ENCODE data around the gene MSH3.
"Not testable (repeated sequence)": the region's sequence is repeated elsewhere in the genome, so short reads cannot be mapped to it uniquely, and the experiment has no call there.

MSH3 gene

GRCh38 chr5:80755626-80756025 lies 101.2 kb downstream of the MSH3 start:
- DNase-seq (ENCODE audit: low spot score): peak; percentile 89

DNA sequence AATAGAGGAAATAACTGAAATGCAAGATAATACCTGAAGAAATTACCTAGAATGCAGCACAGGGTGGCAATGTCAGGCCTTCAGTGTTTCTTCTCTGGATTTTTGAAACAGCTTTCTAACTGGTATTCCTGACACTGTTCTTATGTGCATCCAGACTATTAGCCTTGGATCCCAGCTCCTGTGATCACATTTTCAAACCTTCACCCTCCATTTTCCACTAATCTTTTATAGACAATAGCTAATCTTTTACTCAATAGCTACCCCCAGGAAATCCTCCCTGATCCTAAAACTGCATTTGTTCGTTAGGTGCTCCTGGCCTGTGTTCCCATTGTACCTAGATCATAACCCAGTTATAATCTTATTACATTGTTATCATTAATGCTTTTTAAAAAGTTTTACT lies 101.8 kb downstream of the MSH3 start:
- DNase-seq (ENCODE audit: low spot score): no peak

- peak; percentile 73 for DNase-seq (ENCODE audit: low spot score)
Observed at GRCh38 chr5:80757290-80757689, 102.8 kb downstream of the MSH3 start.

DNA sequence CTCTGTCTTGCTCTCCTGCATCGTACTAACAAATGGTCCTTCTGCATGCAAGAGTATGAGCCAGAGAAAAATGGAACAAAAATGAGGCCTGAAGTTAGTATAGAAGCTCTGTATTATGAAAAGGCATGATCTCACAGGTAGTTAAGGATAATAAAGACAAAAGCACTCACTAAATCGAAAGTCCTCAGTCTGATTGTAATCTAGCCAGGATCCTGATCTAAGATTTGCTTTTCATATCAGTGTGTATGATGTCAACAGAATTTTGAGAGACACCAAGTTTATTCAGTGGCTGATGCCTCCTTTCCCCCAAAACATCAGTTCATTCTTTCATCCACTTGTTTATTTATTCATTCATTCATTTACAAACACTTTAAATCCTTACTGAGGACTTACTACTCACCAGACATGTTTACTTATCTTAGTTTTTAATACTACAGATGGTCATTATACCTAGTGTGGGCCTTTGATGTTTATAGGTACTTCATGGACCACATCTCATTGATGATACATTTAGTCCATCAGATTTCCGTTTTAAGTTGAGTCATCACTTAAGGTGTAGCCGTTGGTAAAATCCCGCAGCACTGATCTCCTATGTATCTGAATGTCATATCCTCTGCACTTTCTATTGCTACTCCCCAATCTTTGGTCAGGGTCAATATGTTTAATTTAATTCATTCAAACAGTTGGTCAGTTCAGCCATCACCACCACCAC lies 105.6 kb downstream of the MSH3 start:
- DNase-seq (ENCODE audit: low spot score): peak; percentile 74

- DNase-seq (ENCODE audit: low spot score): no peak
Observed at GRCh38 chr5:80760680-80761079, 106.2 kb downstream of the MSH3 start.

- no peak for DNase-seq (ENCODE audit: low spot score)
Observed at GRCh38 chr5:80761176-80761575, 106.7 kb downstream of the MSH3 start.

DNA sequence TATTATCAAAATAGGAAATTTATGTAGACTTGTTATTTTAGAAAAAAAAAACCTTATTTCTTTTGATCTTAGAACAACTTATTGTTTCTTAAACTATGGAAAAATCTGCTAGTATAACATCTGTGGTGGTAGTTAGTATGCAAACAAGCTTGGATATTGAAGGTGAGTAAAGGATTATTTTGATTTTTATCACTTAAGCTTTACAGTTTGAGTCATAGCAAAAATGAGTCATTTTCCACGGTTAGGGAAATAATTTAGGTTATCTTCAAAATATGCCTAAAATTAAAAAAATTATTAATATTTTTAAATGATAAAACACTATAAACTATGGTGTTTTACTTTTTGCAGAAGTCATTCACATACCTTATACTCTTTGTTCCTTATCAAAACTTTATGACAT lies 107.5 kb downstream of the MSH3 start:
- DNase-seq (ENCODE audit: low spot score): peak; percentile 29

DNA sequence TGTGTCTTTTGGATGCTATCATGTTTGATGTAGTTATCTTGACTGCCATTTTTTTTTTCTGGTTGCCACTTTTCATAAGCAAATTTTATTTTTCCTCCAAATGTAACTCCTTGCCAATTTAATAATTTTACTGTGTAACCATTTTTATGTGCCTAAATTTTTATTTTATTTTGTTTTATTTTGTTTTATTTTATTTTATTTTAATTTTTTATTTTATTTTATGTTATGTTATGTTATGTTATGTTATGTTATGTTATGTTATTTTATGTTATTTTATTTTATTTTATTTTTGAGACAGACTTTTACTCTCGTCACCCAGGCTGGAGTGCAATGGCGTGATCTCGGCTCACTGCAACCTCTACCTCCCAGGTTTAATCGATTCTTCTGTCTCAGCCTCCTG lies 108.1 kb downstream of the MSH3 start:
- no peak for DNase-seq (ENCODE audit: low spot score)

DNA sequence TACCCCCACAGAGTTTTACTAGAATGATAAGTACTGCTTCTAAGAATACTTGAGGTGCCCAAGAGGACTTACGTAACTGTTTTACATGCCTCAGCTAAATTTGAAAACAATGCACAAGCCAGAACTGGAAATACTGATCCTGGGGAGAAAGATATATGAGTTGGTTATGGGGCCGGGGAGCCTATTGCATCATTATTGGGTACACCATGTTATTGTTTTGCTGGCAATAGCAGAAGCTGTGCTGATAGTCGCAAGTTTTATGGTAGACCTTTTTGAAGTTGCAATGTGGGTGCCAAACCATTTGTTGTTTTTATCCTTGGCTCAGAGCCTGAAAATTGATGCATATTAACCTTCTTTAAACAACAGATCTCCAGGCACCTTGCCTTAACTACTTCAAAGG lies 108.8 kb downstream of the MSH3 start:
- DNase-seq (ENCODE audit: low spot score): no peak

DNA sequence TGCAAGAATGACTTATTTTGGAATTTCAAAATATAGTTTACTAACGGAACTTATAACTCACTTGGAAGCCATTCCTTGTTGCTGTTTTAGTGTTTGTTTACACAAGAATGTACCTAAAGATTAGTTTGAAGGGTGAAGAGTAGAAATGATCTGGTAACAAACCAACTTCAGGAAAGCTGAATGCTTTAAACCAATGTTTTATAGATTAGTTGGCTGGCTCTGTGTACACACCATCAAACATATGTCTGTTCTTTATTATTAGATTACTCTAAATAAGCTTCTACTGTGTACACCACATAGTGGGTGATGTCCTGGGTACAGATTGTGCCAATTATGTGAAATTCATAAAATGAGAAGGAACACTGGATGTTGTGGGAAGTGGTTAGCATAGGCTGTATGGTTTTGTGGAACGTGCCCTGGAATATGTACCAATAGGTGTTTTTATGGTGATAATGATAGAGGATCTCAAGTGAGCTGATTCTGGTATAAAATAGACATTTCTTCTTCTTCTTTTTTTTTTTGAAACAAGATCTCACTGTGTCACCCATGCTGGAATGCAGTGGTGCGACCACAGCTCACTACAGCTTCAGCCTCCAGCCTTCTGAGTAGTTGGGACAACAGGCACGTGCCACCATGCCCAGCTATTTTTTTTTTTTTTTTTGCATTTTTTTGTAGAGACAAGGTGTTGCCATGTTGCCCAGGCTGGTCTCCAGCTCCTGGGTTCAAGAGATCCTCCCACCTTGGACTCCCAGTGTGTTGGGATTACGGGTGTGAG lies 109.6 kb downstream of the MSH3 start:
- DNase-seq (ENCODE audit: low spot score): no peak

DNA sequence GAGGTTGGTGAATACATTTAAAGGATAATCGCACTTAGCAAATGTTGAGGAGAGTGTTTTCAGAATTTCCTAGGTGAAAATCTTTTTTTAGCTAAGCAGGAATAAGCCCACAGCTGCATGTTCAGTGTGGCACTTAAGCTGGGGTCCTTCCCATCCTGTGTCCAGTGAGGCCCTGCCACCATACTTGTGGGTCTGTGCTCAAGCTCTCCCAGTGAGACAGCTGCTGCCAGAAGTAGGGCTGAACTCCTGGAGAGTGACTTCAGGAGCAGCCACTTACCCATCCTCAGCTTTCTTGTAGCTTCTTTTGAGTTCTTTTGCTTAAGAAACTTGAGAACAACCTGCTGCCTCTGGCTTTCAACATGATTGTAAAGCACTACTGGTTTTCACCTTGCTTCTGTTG lies 110.3 kb downstream of the MSH3 start:
- DNase-seq (ENCODE audit: low spot score): no peak

GRCh38 chr5:80777347-80778287 lies 123.2 kb downstream of the MSH3 start:
- no peak for DNase-seq (ENCODE audit: low spot score)

DNA sequence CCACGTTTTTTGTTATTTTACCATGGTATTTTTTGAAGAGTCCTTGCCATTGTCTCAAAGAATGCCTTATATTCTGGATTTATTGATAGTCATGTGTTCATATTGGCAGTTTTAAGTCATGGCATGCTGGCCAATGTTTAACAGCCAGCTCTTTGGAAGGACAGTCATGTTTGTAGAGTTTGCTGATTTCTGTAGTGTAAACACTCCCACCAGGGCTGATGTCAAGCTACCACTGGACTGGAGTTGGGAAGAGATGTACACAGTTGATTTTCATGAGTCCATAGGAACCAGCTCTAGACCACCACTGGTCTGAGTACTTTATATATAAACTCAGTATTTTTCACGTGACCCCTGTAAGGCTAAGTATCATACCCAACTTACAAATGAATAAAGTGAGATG lies 125.6 kb downstream of the MSH3 start:
- no peak for DNase-seq (ENCODE audit: low spot score)

DNA sequence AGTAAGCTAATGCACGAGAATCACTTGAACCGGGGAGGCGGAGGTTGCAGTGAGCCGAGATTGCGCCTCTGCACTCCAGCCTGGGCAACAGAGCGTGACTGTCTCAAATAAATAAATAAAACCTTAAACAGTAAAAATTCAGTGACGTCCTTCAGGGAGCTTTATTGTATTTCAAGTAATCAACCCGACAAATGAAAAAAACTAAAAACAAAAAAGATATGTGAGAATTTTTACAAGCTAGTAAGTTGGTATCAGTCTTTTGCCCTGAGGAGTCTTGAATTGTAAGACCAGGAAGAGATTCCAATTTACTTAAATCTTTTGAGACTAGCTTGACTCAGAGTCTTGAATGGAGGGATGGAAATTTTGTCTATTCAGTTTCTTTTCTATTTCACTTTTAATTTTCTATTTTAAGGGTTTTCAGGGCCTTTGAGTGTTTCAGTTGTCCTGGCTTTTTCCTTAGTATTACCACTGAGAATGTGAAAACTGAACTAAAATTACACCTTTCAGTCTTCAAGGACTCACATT lies 126.4 kb downstream of the MSH3 start:
- DNase-seq (ENCODE audit: low spot score): no peak

DNA sequence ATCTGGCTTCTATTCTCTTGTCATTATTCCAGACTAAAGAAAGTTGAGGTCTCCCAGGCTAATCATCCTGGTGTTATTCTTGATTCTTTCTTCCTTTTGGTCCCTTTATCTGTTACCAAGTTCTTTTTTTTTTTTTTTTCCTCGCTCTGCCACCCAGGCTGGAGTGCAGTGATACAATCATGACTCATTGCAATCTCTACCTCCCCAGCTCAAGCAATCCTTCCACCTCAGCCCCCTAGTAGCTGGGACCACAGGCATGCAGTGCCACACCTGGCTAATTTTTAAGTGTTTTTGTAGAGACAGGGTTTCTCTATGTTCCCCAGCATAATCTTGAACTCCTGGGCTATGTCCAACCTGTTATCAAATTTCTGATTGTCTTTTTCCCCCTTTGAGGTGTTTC lies 126.9 kb downstream of the MSH3 start:
- no peak for DNase-seq (ENCODE audit: low spot score)

- no peak for DNase-seq (ENCODE audit: low spot score)
Observed at GRCh38 chr5:80782626-80783025, 128.2 kb downstream of the MSH3 start.

DNA sequence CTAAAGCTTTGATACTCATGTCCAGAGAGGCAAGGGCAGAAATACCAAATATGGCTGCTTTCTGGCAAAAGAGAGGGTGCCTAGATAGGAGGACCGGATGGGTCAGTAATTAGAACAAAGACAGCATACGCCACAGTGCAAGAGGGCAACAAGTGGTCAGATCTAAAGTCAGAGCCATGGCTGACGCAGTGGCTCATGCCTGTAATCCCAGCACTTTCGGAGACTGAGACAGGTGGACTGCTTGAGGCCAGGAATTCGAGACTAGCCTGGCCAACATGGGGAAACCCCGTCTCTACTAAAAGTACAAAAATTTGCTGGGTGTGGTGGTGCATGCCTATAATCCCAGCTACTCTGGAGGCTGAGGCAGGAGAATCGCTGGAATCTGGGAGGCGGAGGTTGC lies 129.3 kb downstream of the MSH3 start:
- DNase-seq (ENCODE audit: low spot score): not testable (repeated sequence)

DNA sequence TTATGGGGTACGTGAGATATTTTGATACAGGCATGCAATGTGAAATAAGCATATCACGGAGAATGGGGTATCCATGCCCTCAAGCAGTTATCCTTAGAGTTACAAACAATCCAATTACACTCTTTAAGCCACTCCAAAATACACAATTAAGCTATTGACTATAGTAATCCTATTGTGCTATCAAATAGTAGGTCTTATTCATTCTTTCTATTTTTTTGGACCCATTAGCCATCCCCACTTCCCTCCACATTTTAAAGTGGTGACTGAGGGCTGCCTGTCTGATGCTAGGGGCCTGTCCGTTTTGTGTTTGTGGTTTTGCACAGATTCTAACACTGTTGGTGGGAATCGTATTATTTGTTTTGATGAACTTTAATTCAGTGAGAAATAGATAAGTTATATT lies 130.0 kb downstream of the MSH3 start:
- no peak for DNase-seq (ENCODE audit: low spot score)

DNA sequence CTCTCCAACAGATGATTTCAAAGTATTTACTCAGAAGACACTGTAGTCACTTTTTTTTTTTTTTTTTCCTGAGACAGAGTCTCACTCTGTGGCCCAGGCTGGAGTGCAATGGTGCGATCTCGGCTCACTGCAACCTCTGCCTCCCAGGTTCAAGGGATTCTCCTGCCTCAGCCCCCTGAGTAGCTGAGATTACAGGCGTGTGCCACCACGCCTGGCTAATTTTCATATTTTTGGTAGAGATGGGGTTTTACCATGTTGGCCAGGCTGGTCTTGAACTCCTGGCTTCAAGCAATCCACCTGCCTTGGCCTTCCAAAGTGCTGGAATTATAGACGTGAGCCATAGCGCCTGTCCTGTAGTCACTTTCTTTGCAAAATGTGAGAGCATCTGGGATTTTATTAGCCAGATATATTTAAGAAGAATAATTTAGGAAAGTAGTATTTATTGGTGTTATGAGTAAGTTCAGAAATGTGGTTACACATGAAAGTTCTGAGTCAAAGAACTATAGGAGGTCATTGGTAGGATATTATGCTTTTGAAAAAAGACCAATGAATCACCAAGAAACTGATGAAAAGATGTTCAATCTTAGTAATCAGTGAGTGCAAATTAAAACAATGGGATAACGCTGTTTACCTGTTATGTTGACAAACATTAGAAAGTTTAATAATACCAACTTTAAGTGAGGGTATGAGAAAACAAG lies 135.0 kb downstream of the MSH3 start:
- peak; percentile 44 for DNase-seq (ENCODE audit: low spot score)

- no peak for DNase-seq (ENCODE audit: low spot score)
Observed at GRCh38 chr5:80790698-80791097, 136.2 kb downstream of the MSH3 start.

DNA sequence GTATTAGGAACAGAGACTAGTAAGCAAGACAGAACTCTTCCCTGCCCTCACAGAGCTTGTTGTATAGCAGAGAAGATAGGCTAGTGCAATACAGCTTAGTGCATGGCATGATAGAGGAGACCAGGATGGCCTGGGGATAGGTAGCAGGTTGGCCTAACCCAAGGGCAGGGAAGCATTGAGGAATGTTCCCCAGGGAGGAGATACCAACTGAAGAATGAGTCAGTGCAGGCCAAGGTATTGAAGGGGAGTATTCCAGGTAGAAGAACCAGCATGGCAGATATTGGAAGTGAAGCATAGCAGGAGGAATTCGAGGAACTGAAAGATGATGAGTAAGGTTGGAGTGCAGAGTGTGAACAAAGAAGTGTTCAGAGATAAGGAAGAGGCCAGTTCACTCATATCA lies 138.9 kb downstream of the MSH3 start:
- DNase-seq (ENCODE audit: low spot score): no peak

DNA sequence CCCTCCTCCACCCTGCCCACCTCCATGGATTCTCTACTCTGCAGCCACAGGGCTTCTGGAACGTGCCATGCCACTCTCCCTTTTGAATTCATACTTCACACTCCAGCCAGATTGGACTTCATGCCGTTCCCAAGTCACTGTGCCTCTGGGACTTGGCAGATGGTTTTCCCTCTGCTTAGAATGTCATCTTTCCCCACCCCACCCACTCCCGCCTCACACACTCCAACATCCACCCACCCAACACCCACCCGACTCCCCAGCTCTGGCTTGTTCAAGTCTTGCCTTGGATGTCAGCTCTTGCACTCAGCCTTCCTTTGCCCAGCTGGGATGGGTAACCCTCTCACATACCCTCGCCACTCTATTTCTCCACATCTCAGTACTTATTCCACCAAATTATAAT lies 142.4 kb downstream of the MSH3 start:
- no peak for DNase-seq (ENCODE audit: low spot score)
